Thyroid gland (tissue), 4 donors: ENCODE results near the gene ENTR1. TPM values are rescaled to one million over a fixed set of nuclear protein-coding genes. Genes with fewer than 3 reads are reported as not detected.
A peak's percentile ranks its signal among the peaks of the same experiment; 100 is the strongest.

Experiments
- DNase-seq, 2 donors: peaks; one replicate each; pipeline ENCODE4 v3.0.0-alpha.2; 2019
- H3K27ac ChIP-seq, 3 donors: fragments of 200-600 bp; sonication (generic); 1 replicate in 2 of 3; 2 replicates in 1 of 3; pipeline ENCODE4 v1.5.1; 2016 to 2019; ENCODE audit warnings: mild to moderate bottlenecking in 1 of 3, moderate library complexity in 1 of 3
- H3K27me3 ChIP-seq: fragments of 200-600 bp; sonication (generic); one replicate; pipeline ENCODE4 v1.5.1; 2019
- H3K36me3 ChIP-seq, 2 donors: fragments of 200-600 bp; sonication (generic); one replicate each; pipeline ENCODE4 v1.5.1; 2016 to 2019
- H3K4me1 ChIP-seq, 2 donors: fragments of 200-600 bp; sonication (generic); one replicate each; pipeline ENCODE4 v1.5.1; 2017 to 2019
- H3K4me3 ChIP-seq, 3 donors: fragments of 200-600 bp; sonication (generic); replicated peaks in 1 of 3; 1 replicate in 2 of 3; 2 replicates in 1 of 3; pipeline ENCODE4 v1.5.1; 2016; ENCODE audit warnings: mild to moderate bottlenecking in 1 of 3
- H3K9me3 ChIP-seq: fragments of 200-600 bp; sonication (generic); one replicate; pipeline ENCODE4 v1.5.1; 2017
- POLR2A ChIP-seq, 2 donors: fragments of 450-650 bp; IDR thresholded peaks; one replicate each; pipeline ENCODE4 v1.6.1; 2017; ENCODE audit warnings: antibody characterized with exemption in 2 of 2, mild to moderate bottlenecking in 2 of 2, moderate library complexity in 1 of 2
- WGBS, 2 donors: methylation state at CpG; one replicate each; pipeline ENCODE4 v1.1.5; 2017; 5-methylcytosine and 5-hydroxymethylcytosine counted together
- intact Hi-C: fragments of 100-400 bp; cut with DNase I; formaldehyde crosslinking; loops from one replicate; pipeline ENCODE4 v1.15.1; 2023
- total RNA-seq, 4 donors: library from RNA; depleted of rRNA; stranded (reverse); fragments of >200 nt; gene quantifications; one replicate each; pipeline ENCODE4 v1.2.3, GENCODE V29; 2016
- TF ChIP-seq, protein P1 (sequence below), 6 experiments: fragments of 200-600 bp in 3 of 6; fragments of 450-650 bp in 3 of 6; sonication (generic) in 3 of 6; IDR thresholded peaks; one replicate each; pipeline ENCODE4 v1.5.1; 2016 to 2019; ENCODE audit warnings: antibody characterized with exemption in 6 of 6, mild to moderate bottlenecking in 2 of 6, inconsistent platforms in 1 of 6, moderate library complexity in 1 of 6

ENTR1 gene
- total RNA-seq, 4 donors from 2014 or later: 27.9 to 46.1 (median 33.9) TPM

DNA sequence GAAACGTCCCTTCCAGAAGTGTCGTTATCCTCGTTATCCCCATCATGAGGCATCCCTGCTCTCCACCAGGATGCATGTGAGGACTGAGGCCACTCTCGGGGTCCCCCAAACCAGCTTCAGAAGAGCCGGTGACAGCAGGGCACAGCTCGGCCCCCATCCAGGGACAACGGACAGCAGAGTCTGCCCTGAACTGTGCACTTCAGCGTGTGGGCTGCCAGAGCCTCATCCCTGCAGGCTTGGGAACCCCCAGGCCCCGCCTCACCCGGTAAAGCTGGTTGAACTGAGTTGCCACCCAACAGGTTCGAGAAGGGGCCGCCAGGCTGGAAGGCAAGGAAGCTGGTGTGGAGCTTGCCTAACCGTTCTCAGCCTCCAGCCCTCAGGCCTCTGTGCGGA, 36.2 kb downstream of the ENTR1 start:
- TF ChIP-seq POLR2A (IDR thresholded peaks at IDR 0.05): no peak
- TF ChIP-seq, protein P1, sequence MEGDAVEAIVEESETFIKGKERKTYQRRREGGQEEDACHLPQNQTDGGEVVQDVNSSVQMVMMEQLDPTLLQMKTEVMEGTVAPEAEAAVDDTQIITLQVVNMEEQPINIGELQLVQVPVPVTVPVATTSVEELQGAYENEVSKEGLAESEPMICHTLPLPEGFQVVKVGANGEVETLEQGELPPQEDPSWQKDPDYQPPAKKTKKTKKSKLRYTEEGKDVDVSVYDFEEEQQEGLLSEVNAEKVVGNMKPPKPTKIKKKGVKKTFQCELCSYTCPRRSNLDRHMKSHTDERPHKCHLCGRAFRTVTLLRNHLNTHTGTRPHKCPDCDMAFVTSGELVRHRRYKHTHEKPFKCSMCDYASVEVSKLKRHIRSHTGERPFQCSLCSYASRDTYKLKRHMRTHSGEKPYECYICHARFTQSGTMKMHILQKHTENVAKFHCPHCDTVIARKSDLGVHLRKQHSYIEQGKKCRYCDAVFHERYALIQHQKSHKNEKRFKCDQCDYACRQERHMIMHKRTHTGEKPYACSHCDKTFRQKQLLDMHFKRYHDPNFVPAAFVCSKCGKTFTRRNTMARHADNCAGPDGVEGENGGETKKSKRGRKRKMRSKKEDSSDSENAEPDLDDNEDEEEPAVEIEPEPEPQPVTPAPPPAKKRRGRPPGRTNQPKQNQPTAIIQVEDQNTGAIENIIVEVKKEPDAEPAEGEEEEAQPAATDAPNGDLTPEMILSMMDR (IDR thresholded peaks at IDR 0.05): no peak
- no peak overlapping the region for H3K27ac ChIP-seq
- peaks cover 3 to 9% of the 10 kb centered on the region in 2 donors for H3K36me3 ChIP-seq

DNA sequence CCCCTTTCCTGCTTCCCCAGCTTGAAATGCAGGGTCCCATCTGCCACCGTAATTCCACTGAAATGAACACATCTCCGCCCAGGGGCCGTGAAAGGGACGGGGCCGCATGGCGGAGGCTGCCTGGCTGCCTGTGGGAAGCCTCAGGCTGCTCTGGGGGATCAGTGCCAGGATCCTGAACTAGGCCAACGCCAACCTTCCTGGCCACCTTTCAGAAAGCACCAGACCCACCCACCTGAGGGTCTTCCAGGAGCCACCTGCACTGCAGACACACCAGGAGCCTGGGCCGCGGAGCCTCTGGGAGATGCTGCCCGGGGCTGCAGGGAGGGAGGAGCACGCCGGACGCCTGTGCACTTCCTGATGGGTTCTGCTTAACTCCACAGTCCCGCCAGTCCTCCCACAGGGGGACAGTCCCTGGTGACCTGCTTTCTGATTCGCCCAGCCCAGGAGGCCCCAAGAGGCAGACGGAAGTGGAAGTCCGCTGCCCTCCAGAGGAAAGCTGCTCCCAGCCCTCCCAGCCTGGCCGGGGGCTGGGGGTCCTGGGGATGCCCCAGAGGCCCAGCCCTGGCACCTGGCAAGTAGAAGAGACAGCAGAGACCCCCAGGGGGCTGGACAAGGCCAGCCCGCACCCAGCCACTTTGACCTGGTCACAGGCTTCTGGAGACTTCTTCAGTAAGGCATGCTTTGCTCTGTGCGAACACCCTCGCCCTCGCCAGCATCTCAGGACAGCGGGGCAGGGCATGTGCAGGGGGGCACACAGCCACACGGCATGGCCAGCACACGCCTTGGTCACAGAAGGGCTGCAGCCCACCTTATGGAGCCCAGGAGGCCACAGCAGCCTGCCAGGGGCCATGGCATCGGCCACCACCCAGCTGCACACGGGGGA, 36.9 kb downstream of the ENTR1 start, which contains the start of gene CARD9:
TSS of gene CARD9 (minus strand) at position 370 of the 883 bp plus-strand sequence. CDS start 1,591 bp downstream, outside the sequence.
- no peaks in the 10 kb centered on the region for H3K27me3 ChIP-seq
- peaks cover 0 to 4% of the 10 kb centered on the region in 2 donors for H3K36me3 ChIP-seq
- no peak for DNase-seq
- intact Hi-C loops: no loop called here
- peaks cover 4 to 18% of the 10 kb centered on the region in 2 donors for H3K4me1 ChIP-seq
- H3K27ac ChIP-seq: no peak within 1 kb of the TSS
- WGBS, 2 donors: 60 to 70% methylated on average over 6 to 21 of the region's 27 CpGs
- H3K4me3 ChIP-seq: no peak within 1 kb of the TSS
- H3K9me3 ChIP-seq: no peaks in the 10 kb centered on the region
- no peak for TF ChIP-seq POLR2A (IDR thresholded peaks at IDR 0.05)
- TF ChIP-seq, protein P1 (IDR thresholded peaks at IDR 0.05): no peak

More for the DNA sequence above, 36.2 kb downstream of the ENTR1 start:
- H3K9me3 ChIP-seq: no peaks in the 10 kb centered on the region
- no peak for DNase-seq
- H3K4me3 ChIP-seq: no peak overlapping the region
- 87 to 94% methylated on average over 9 to 14 of the region's 14 CpGs for WGBS, 2 donors
- intact Hi-C loops: no loop called here
- H3K4me1 ChIP-seq: peaks cover 4 to 18% of the 10 kb centered on the region in 2 donors
- no peaks in the 10 kb centered on the region for H3K27me3 ChIP-seq

DNA sequence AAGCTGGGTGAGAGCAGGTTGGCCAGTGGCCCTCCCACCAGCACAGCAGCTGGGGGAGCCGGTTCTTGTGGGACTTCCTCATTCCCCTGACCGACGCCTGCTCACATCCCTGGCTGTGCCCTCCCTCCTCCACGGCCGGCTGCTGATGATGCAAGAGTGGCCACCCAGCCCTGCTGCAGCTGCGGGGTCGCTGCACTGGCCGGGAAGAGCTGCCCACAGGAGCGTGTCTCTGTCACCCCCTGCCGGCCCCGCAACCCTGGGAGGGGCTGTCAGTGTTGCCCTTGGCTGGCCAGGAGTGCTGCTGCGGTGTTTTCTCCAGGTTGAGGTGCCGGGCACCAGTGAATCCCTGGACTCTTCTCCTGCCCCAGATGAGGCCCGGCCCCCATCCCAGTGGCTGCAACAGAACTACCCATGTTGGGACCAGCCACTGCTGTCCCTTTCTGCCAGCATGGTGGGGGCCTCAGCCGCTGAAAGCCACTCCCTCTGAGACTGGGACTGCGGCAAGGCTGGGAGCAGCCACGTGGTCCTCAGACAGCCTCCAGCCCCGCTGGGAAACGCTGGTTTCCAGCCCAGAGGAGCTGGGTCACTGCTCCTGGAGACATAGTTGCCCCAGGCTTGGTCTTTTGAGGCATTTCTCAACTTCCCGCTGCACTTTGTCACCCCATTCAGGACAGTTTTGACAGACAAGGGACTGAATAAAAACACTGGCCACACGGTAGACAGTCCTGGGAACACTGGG, 37.7 kb downstream of the ENTR1 start:
- WGBS, 2 donors: 11 to 18% methylated on average over 9 to 14 of the region's 21 CpGs
- intact Hi-C loops: no loop called here
- no peaks in the 10 kb centered on the region for H3K9me3 ChIP-seq
- no peaks in the 10 kb centered on the region for H3K27me3 ChIP-seq
- peaks cover 4 to 18% of the 10 kb centered on the region in 2 donors for H3K4me1 ChIP-seq
- no peak overlapping the region for H3K4me3 ChIP-seq
- TF ChIP-seq, protein P1 (IDR thresholded peaks at IDR 0.05): no peak
- no peak for TF ChIP-seq POLR2A (IDR thresholded peaks at IDR 0.05)
- no peak overlapping the region for H3K27ac ChIP-seq
- peak; percentile 62 to 63 for DNase-seq
- H3K36me3 ChIP-seq: no peaks in the 10 kb centered on the region

DNA sequence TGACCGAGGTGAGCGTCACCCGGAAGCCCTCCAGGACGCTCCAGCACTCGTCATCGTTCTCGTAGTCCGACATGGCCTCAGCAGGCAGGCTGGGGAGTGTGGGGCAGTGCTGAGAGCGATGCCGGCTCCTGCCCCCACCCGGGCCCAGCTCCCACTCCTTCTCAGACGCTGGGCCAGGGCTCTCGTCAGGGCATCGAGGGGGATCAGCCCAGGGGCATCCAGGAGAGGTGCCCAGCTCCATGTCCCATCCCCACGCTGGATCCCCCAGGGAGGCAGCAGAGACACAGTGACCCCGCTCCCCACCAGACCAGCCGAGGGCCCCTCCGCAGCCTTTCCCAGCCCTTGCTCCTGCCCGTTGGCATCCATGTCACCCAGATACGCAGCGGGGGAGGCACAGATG, 38.4 kb downstream of the ENTR1 start:
- WGBS, 2 donors: 76 to 93% methylated on average over 8 to 16 of the region's 21 CpGs
- Histone ChIP-seq H3K27ac (no peak overlapping the region), H3K4me3 (no peak overlapping the region)

More for the DNA sequence above, 38.4 kb downstream of the ENTR1 start:
- Histone ChIP-seq H3K36me3 (no peaks in the 10 kb centered on the region), H3K27me3 (no peaks in the 10 kb centered on the region), H3K9me3 (no peaks in the 10 kb centered on the region), H3K4me1 (peaks cover 4 to 18% of the 10 kb centered on the region in 2 donors)
- no peak for TF ChIP-seq POLR2A (IDR thresholded peaks at IDR 0.05)
- TF ChIP-seq, protein P1 (IDR thresholded peaks at IDR 0.05): no peak
- intact Hi-C loops: no loop called here
- no peak for DNase-seq
